ENCODE results near the gene DDHD1.

- TF ChIP-seq CTCF (IDR thresholded peaks at IDR 0.05; ENCODE audit: low read depth, low read length) (no peak), EZH2phosphoT487 (IDR thresholded peaks at IDR 0.05; ENCODE audit: low read depth) (no peak)
Observed at GRCh38 chr14:53010193-53011040, 142.7 kb downstream of the DDHD1 start.

Data from OCI-LY3 (cell line).